Naive thymus-derived CD4-positive, alpha-beta T cell (primary cell): ENCODE results near the gene GPR161. TPM values are rescaled to one million over a fixed set of nuclear protein-coding genes. Genes with fewer than 3 reads are reported as not detected.

Source experiments
- ATAC-seq: fragments of 150-1000 bp; cut with Tn5 transposase; 2 replicates; pipeline ENCODE4 v1.10.0; 2021; ENCODE audit warnings: mild to moderate bottlenecking, moderate library complexity
- CTCF ChIA-PET: fragments of 350-600 bp; sonication (Branson Sonifier 250); formaldehyde crosslinking; loops from one replicate; lab custom pipeline; 2021; ENCODE audit warnings: antibody characterized with exemption; lab: Charles Lee
- POLR2A ChIA-PET: fragments of 350-600 bp; sonication (Branson Sonifier 250); formaldehyde crosslinking; loops from one replicate; lab custom pipeline; 2021; ENCODE audit warnings: antibody characterized with exemption, inconsistent platforms; lab: Charles Lee
- DNase-seq, 9 donors: peaks; one replicate each; pipeline versions ENCODE4 v3.0.0 to v3.0.0-alpha.2; 2020 to 2022; ENCODE audit warnings: mixed read lengths in 1 of 9
- H3K27ac ChIP-seq: one replicate; pipeline ENCODE4 v1.7.0; 2013; ENCODE audit warnings: mild to moderate bottlenecking, low read depth, low read length, moderate library complexity
- H3K27me3 ChIP-seq, 2 donors: one replicate each; pipeline ENCODE4 v1.7.0; 2013; ENCODE audit warnings: low read length in 2 of 2, mild to moderate bottlenecking in 2 of 2, moderate library complexity in 2 of 2; ENCODE audit not compliant: control insufficient read depth in 2 of 2, insufficient read depth in 2 of 2
- H3K36me3 ChIP-seq, 3 experiments: 1 replicate in 2 of 3; 2 replicates in 1 of 3; pipeline ENCODE4 v1.7.0; 2013; ENCODE audit warnings: low read length in 3 of 3, mild to moderate bottlenecking in 3 of 3, moderate library complexity in 1 of 3; ENCODE audit not compliant: insufficient read depth in 3 of 3, control insufficient read depth in 2 of 3
- H3K4me1 ChIP-seq, 2 donors: one replicate each; pipeline ENCODE4 v1.7.0; 2013; ENCODE audit warnings: low read length in 2 of 2, mild to moderate bottlenecking in 2 of 2, moderate library complexity in 1 of 2; ENCODE audit not compliant: control insufficient read depth in 2 of 2, insufficient read depth in 2 of 2
- H3K4me3 ChIP-seq: 2 replicates; pipeline ENCODE4 v1.7.0; 2013; ENCODE audit warnings: mild to moderate bottlenecking, low read length
- H3K9me3 ChIP-seq, 3 experiments: 1 replicate in 2 of 3; 2 replicates in 1 of 3; pipeline ENCODE4 v1.7.0; 2013; ENCODE audit warnings: low read length in 3 of 3; ENCODE audit not compliant: control insufficient read depth in 2 of 3
- H3K27ac Mint-ChIP-seq, 9 donors: one replicate each; pipeline ENCODE4 v1.8.0; 2020 to 2022; ENCODE audit warnings: mixed read lengths in 9 of 9, mild to moderate bottlenecking in 8 of 9, moderate library complexity in 5 of 9, inconsistent platforms in 2 of 9
- H3K27me3 Mint-ChIP-seq, 5 donors: one replicate each; pipeline ENCODE4 v1.8.0; 2021 to 2022; ENCODE audit warnings: mixed read lengths in 5 of 5, mild to moderate bottlenecking in 1 of 5
- H3K36me3 Mint-ChIP-seq, 5 donors: one replicate each; pipeline ENCODE4 v1.8.0; 2020 to 2022; ENCODE audit warnings: mixed read lengths in 5 of 5, mild to moderate bottlenecking in 3 of 5, inconsistent platforms in 1 of 5
- H3K4me1 Mint-ChIP-seq, 7 donors: one replicate each; pipeline ENCODE4 v1.8.0; 2020 to 2022; ENCODE audit warnings: mixed read lengths in 7 of 7, mild to moderate bottlenecking in 3 of 7, inconsistent platforms in 1 of 7
- H3K4me3 Mint-ChIP-seq, 10 donors: one replicate each; pipeline ENCODE4 v1.8.0; 2020 to 2022; ENCODE audit warnings: mild to moderate bottlenecking in 10 of 10, mixed read lengths in 10 of 10, moderate library complexity in 6 of 10, inconsistent platforms in 2 of 10
- H3K9me3 Mint-ChIP-seq, 11 donors: one replicate each; pipeline ENCODE4 v1.8.0; 2020 to 2022; ENCODE audit warnings: mixed read lengths in 11 of 11, mild to moderate bottlenecking in 4 of 11, inconsistent platforms in 1 of 11, moderate library complexity in 1 of 11
- intact Hi-C, 2 donors: fragments of 100-400 bp; cut with micrococcal nuclease; formaldehyde crosslinking; loops; one replicate each; pipeline ENCODE4 v1.15.1; 2023
- polyA plus RNA-seq, 2 donors: library from polyadenylated mRNA; unstranded; fragments of 300-500 nt; fragmentation: Illumina TruSeq; gene quantifications; one replicate each; pipeline ENCODE4 v1.2.3, GENCODE V29; 2021
- total RNA-seq, 6 experiments: library from RNA in 5 of 6; stranded (reverse) in 5 of 6; gene quantifications; 1 replicate in 5 of 6; 2 replicates in 1 of 6; pipeline ENCODE4 v1.2.3 and lab custom pipeline; 2021 to 2026

GPR161 gene
- total and polyA plus RNA-seq, 7 experiments from 2014 or later, result 0.05 to 0.60 (median 0.17) TPM; not detected in 3

GRCh38 chr1:168098534-168099320 is 38.0 kb downstream of the GPR161 start:
- H3K27me3 ChIP-seq, result no peaks in the 10 kb centered on the region
- H3K4me3 Mint-ChIP-seq, result no peak overlapping the region
- no peaks in the 10 kb centered on the region for H3K9me3 Mint-ChIP-seq
- H3K27ac Mint-ChIP-seq, result no peak overlapping the region
- no peaks in the 10 kb centered on the region for H3K36me3 Mint-ChIP-seq
- peaks cover 0 to 11% (median 0%) of the 10 kb centered on the region in 5 donors for H3K27me3 Mint-ChIP-seq
- no peaks in the 10 kb centered on the region for H3K9me3 ChIP-seq
- DNase-seq (peak in 1 of 9 donors; percentile 9), ATAC-seq (no peak)
- H3K4me1 Mint-ChIP-seq, result peaks cover 0 to 3% (median 0%) of the 10 kb centered on the region in 7 donors
- ChIA-PET POLR2A (interaction anchor here (0.6 kb wide), 1 partner anchor 345 kb away, joined by 6 read pairs; no protein-coding TSS in a partner anchor), CTCF (no interaction called here)
- H3K4me3 ChIP-seq, result no peak overlapping the region
- no peaks in the 10 kb centered on the region for H3K36me3 ChIP-seq
- no peak overlapping the region for H3K27ac ChIP-seq
- H3K4me1 ChIP-seq, result no peaks in the 10 kb centered on the region
- intact Hi-C loops, result loop anchor here in 1 of 2 donors (1.0 kb wide), 1 partner anchor 36 kb away; no protein-coding TSS in a partner anchor

- Mint-ChIP-seq H3K27me3 (peaks cover 0 to 11% (median 0%) of the 10 kb centered on the region in 5 donors), H3K4me1 (peaks cover 0 to 3% (median 0%) of the 10 kb centered on the region in 7 donors), H3K27ac (no peak overlapping the region), H3K4me3 (no peak overlapping the region), H3K36me3 (no peaks in the 10 kb centered on the region), H3K9me3 (no peaks in the 10 kb centered on the region)
- Histone ChIP-seq H3K27me3 (no peaks in the 10 kb centered on the region), H3K4me3 (no peak overlapping the region), H3K27ac (no peak overlapping the region), H3K4me1 (no peaks in the 10 kb centered on the region), H3K9me3 (no peaks in the 10 kb centered on the region), H3K36me3 (no peaks in the 10 kb centered on the region)
- ATAC-seq (peak; percentile 22), DNase-seq (no peak)
- intact Hi-C loops, result loop anchor here in 1 of 2 donors (1.0 kb wide), 1 partner anchor 36 kb away; no protein-coding TSS in a partner anchor
- ChIA-PET POLR2A (no interaction called here), CTCF (no interaction called here)
These were observed 38.7 kb downstream of the GPR161 start for GRCh38 chr1:168097921-168098528.

GRCh38 chr1:168096296-168097165 is 40.2 kb downstream of the GPR161 start:
- ChIA-PET POLR2A (no interaction called here), CTCF (no interaction called here)
- intact Hi-C loops, result no loop called here
- H3K27ac ChIP-seq, result no peak overlapping the region
- Mint-ChIP-seq H3K27ac (no peak overlapping the region), H3K36me3 (no peaks in the 10 kb centered on the region), H3K9me3 (no peaks in the 10 kb centered on the region), H3K27me3 (peaks cover 0 to 11% (median 0%) of the 10 kb centered on the region in 5 donors), H3K4me3 (no peak overlapping the region), H3K4me1 (peaks cover 0 to 3% (median 0%) of the 10 kb centered on the region in 7 donors)
- no peak overlapping the region for H3K4me3 ChIP-seq
- ATAC-seq (no peak), DNase-seq (no peak)
- no peaks in the 10 kb centered on the region for H3K36me3 ChIP-seq
- H3K27me3 ChIP-seq, result no peaks in the 10 kb centered on the region
- no peaks in the 10 kb centered on the region for H3K9me3 ChIP-seq
- no peaks in the 10 kb centered on the region for H3K4me1 ChIP-seq

DNA sequence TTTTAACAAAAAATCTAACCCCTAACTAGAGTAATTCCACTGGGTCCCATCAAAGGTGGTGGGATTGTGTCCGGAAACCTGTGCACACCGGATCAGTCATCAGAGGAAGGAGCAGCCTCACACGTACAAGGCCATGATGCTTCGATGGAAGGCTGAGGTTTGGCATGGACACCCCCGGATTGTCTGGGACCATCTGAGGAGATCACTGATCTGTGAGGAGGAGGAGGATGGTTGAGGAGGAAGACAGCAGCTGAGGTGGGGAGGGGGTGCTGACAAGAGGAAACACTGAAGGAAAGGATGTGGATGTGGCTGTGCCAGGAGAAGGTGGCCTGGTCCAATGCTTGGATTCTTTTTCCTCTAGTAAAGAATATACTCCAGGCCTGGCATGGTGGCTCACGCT is 41.3 kb downstream of the GPR161 start:
- POLR2A ChIA-PET, result no interaction called here
- H3K4me3 Mint-ChIP-seq, result no peak overlapping the region
- ATAC-seq (no peak), DNase-seq (no peak)
- Histone ChIP-seq H3K4me1 (no peaks in the 10 kb centered on the region), H3K27ac (no peak overlapping the region), H3K27me3 (no peaks in the 10 kb centered on the region), H3K4me3 (no peak overlapping the region), H3K9me3 (no peaks in the 10 kb centered on the region), H3K36me3 (no peaks in the 10 kb centered on the region)
- peaks cover 0 to 3% (median 0%) of the 10 kb centered on the region in 7 donors for H3K4me1 Mint-ChIP-seq
- no peak overlapping the region for H3K27ac Mint-ChIP-seq
- H3K9me3 Mint-ChIP-seq, result no peaks in the 10 kb centered on the region
- H3K27me3 Mint-ChIP-seq, result peaks cover 0 to 13% (median 0%) of the 10 kb centered on the region in 5 donors
- H3K36me3 Mint-ChIP-seq, result no peaks in the 10 kb centered on the region
- CTCF ChIA-PET, result no interaction called here
- intact Hi-C loops, result no loop called here

DNA sequence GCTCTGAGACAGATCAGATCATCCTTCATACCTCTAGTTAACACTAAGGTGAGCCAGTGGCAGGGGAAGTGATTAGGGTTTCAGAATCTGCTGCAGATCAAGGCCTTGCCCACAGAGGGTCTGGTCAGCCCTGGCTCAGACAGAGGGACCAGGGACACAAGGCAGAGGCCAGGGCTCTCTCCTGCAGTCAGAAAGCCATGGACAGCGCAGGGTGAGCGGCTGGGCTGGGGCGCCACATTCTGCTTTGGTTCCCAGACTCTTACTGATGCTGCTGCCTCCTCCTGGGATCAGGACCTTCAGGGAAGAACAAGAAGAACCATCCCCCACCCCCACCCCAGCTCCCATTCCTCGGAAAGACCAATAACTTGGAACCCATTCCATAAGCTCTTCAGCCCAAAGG is 43.1 kb downstream of the GPR161 start:
- POLR2A ChIA-PET, result no interaction called here
- H3K4me1 Mint-ChIP-seq, result peaks cover 0 to 3% (median 0%) of the 10 kb centered on the region in 7 donors
- H3K27me3 Mint-ChIP-seq, result peaks cover 0 to 13% (median 0%) of the 10 kb centered on the region in 5 donors
- no peaks in the 10 kb centered on the region for H3K9me3 Mint-ChIP-seq
- intact Hi-C loops, result no loop called here
- CTCF ChIA-PET, result no interaction called here
- no peak overlapping the region for H3K27ac Mint-ChIP-seq
- no peaks in the 10 kb centered on the region for H3K9me3 ChIP-seq
- H3K27me3 ChIP-seq, result no peaks in the 10 kb centered on the region
- H3K27ac ChIP-seq, result no peak overlapping the region
- no peaks in the 10 kb centered on the region for H3K36me3 Mint-ChIP-seq
- no peak overlapping the region for H3K4me3 ChIP-seq
- H3K4me3 Mint-ChIP-seq, result no peak overlapping the region
- H3K4me1 ChIP-seq, result no peaks in the 10 kb centered on the region
- DNase-seq, result no peak
- H3K36me3 ChIP-seq, result no peaks in the 10 kb centered on the region
- ATAC-seq, result no peak

- Mint-ChIP-seq H3K9me3 (no peaks in the 10 kb centered on the region), H3K4me1 (peaks cover 0 to 3% (median 0%) of the 10 kb centered on the region in 7 donors), H3K27me3 (peaks cover 0 to 15% (median 4%) of the 10 kb centered on the region in 5 donors), H3K36me3 (no peaks in the 10 kb centered on the region), H3K4me3 (no peak overlapping the region), H3K27ac (peak overlapping the region in 1 of 9 donors; percentile 65)
- no peaks in the 10 kb centered on the region for H3K9me3 ChIP-seq
- intact Hi-C loops, result no loop called here
- ChIA-PET CTCF (interaction anchor here (0.9 kb wide), 1 partner anchor 10 kb away, joined by 4 read pairs; no protein-coding TSS in a partner anchor), POLR2A (no interaction called here)
- no peaks in the 10 kb centered on the region for H3K27me3 ChIP-seq
- H3K4me3 ChIP-seq, result no peak overlapping the region
- DNase-seq, result no peak
- no peaks in the 10 kb centered on the region for H3K36me3 ChIP-seq
- no peak for ATAC-seq
- H3K4me1 ChIP-seq, result no peaks in the 10 kb centered on the region
- no peak overlapping the region for H3K27ac ChIP-seq
These were observed 44.0 kb downstream of the GPR161 start for GRCh38 chr1:168092566-168093355.
